Measurements from ENCODE around the gene ZNF865.
A peak's percentile ranks its signal among the peaks of the same experiment; 100 is the strongest.

The ZNF865 gene

GRCh38 chr19:55621673-55622231, 16.3 kb downstream of the ZNF865 start:
- H3K4me3 Mint-ChIP-seq = no peak overlapping the region
- H3K27me3 Mint-ChIP-seq (ENCODE audit: low read depth, poor library complexity) = peaks cover 3% of the 10 kb centered on the region
- H3K4me1 Mint-ChIP-seq = peaks cover 23% of the 10 kb centered on the region
- H3K36me3 Mint-ChIP-seq (ENCODE audit: low read depth) = peaks cover 38% of the 10 kb centered on the region
- no peak for TF ChIP-seq CTCF (IDR thresholded peaks at IDR 0.05)
- no peak for DNase-seq
- no peak overlapping the region for H3K27ac Mint-ChIP-seq
- no peaks in the 10 kb centered on the region for H3K9me3 Mint-ChIP-seq

GRCh38 chr19:55622242-55622969, 17.0 kb downstream of the ZNF865 start:
- H3K4me1 Mint-ChIP-seq = peaks cover 21% of the 10 kb centered on the region
- H3K9me3 Mint-ChIP-seq = no peaks in the 10 kb centered on the region
- DNase-seq = no peak
- peaks cover 5% of the 10 kb centered on the region for H3K27me3 Mint-ChIP-seq (ENCODE audit: low read depth, poor library complexity)
- H3K4me3 Mint-ChIP-seq = no peak overlapping the region
- no peak overlapping the region for H3K27ac Mint-ChIP-seq
- peaks cover 31% of the 10 kb centered on the region for H3K36me3 Mint-ChIP-seq (ENCODE audit: low read depth)
- TF ChIP-seq CTCF (IDR thresholded peaks at IDR 0.05) = no peak

- peak overlapping the region; percentile 87 for H3K4me3 Mint-ChIP-seq
Measured at GRCh38 chr19:55623130-55623529, 17.7 kb downstream of the ZNF865 start.

GRCh38 chr19:55623561-55623960, 18.1 kb downstream of the ZNF865 start:
- H3K27ac Mint-ChIP-seq = no peak overlapping the region
- peak overlapping the region; percentile 87 for H3K4me3 Mint-ChIP-seq
- no peaks in the 10 kb centered on the region for H3K9me3 Mint-ChIP-seq
- no peak for DNase-seq
- no peak for TF ChIP-seq CTCF (IDR thresholded peaks at IDR 0.05)
- H3K36me3 Mint-ChIP-seq (ENCODE audit: low read depth) = peaks cover 26% of the 10 kb centered on the region
- peaks cover 19% of the 10 kb centered on the region for H3K4me1 Mint-ChIP-seq
- peaks cover 5% of the 10 kb centered on the region for H3K27me3 Mint-ChIP-seq (ENCODE audit: low read depth, poor library complexity)

More at GRCh38 chr19:55623130-55623529, 17.7 kb downstream of the ZNF865 start:
- Mint-ChIP-seq H3K4me1 (peaks cover 19% of the 10 kb centered on the region), H3K27me3 (ENCODE audit: low read depth, poor library complexity) (peaks cover 5% of the 10 kb centered on the region), H3K9me3 (no peaks in the 10 kb centered on the region), H3K36me3 (ENCODE audit: low read depth) (peaks cover 26% of the 10 kb centered on the region), H3K27ac (peak overlapping the region; percentile 54)
- no peak for TF ChIP-seq CTCF (IDR thresholded peaks at IDR 0.05)
- no peak for DNase-seq

- Mint-ChIP-seq H3K27ac (peak within 1 kb of the TSS; percentile 99), H3K4me1 (peaks cover 19% of the 10 kb centered on the region), H3K9me3 (no peaks in the 10 kb centered on the region), H3K27me3 (ENCODE audit: low read depth, poor library complexity) (peaks cover 11% of the 10 kb centered on the region), H3K4me3 (peak within 1 kb of the TSS; percentile 87), H3K36me3 (ENCODE audit: low read depth) (peaks cover 26% of the 10 kb centered on the region)
- DNase-seq = peak; percentile 98
- no peak for TF ChIP-seq CTCF (IDR thresholded peaks at IDR 0.05)
Measured at GRCh38 chr19:55624109-55625003, 18.9 kb downstream of the ZNF865 start, which contains the start of gene ZNF784. ZNF784 (minus strand) TSS chr19:55624566; CDS start chr19:55624561, 5 bp downstream.

Measured in nephron progenitor cell (in vitro differentiated cells).